ENCODE measurements around the gene NDUFV2. TPM values are rescaled to one million over a fixed set of nuclear protein-coding genes. Genes with fewer than 3 reads are reported as not detected.
"Not testable (repeated sequence)": the region's sequence is repeated elsewhere in the genome, so short reads cannot be mapped to it uniquely, and the experiment has no call there.

The NDUFV2 gene
- polyA plus RNA-seq, 1 donor from 2014 or later = 144 TPM

- Mint-ChIP-seq H3K4me1 (peaks cover 45 to 55% (median 47%) of the 10 kb centered on the region in 3 donors), H3K4me3 (peak overlapping the region in 1 of 4 donors; percentile 37), H3K27ac (peak overlapping the region; percentile 10 to 80 (median 67)), H3K36me3 (peaks cover 15% of the 10 kb centered on the region)
- H3K27me3 Mint-ChIP-seq, H3K9me3 Mint-ChIP-seq: not testable (repeated sequence)
Observed at GRCh38 chr18:9171919-9172318, 69.4 kb downstream of the NDUFV2 start.

DNA sequence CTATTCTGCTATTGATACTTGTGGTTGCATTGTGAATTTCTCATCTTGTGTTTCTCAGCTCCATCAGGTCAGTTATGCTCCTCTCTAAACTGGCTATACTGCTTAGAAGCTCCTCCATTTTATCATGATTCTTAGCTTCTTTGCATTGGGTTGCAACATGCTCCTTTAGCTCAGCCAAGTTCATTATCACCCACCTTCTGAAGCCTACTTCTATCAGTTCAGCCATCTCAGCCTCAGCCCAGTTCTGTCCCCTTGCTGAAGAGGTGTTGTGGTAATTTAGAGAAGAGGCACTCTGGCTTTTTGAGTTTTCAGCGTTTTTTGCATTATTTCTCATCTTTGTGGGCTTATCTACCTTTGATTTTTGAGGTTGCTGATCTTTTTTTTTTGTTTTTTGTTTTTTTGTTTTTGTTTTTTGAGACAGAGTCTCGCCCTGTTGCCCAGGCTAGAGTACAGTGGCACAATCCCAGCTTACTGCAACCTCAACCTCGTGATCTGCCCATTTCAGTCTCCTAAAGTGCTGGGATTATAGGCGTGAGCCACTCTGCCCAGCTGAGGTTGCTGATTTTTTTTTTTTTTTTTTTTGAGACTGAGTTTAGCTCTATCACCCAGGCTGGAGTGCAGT lies 70.1 kb downstream of the NDUFV2 start:
- peaks cover 15% of the 10 kb centered on the region for H3K36me3 Mint-ChIP-seq
- peak overlapping the region in 3 of 4 donors; percentile 0 to 72 (median 37) for H3K4me3 Mint-ChIP-seq
- peaks cover 0 to 3% (median 0%) of the 10 kb centered on the region in 3 donors for H3K9me3 Mint-ChIP-seq
- peaks cover 44 to 57% (median 46%) of the 10 kb centered on the region in 3 donors for H3K4me1 Mint-ChIP-seq
- no peaks in the 10 kb centered on the region for H3K27me3 Mint-ChIP-seq
- H3K27ac Mint-ChIP-seq = peak overlapping the region; percentile 10 to 80 (median 67)

- H3K4me1 Mint-ChIP-seq = peaks cover 49 to 56% (median 50%) of the 10 kb centered on the region in 3 donors
- H3K4me3 Mint-ChIP-seq = peak overlapping the region in 1 of 4 donors; percentile 76
- H3K27me3 Mint-ChIP-seq = no peaks in the 10 kb centered on the region
- peaks cover 0 to 3% (median 0%) of the 10 kb centered on the region in 3 donors for H3K9me3 Mint-ChIP-seq
- H3K27ac Mint-ChIP-seq = peak overlapping the region in 1 of 3 donors; percentile 31
- H3K36me3 Mint-ChIP-seq = peaks cover 18% of the 10 kb centered on the region
Observed at GRCh38 chr18:9173770-9174233, 71.3 kb downstream of the NDUFV2 start.

GRCh38 chr18:9174302-9174701 lies 71.8 kb downstream of the NDUFV2 start:
- H3K27ac Mint-ChIP-seq = peak overlapping the region in 1 of 3 donors; percentile 58
- peaks cover 17% of the 10 kb centered on the region for H3K36me3 Mint-ChIP-seq
- no peaks in the 10 kb centered on the region for H3K27me3 Mint-ChIP-seq
- H3K4me1 Mint-ChIP-seq = peaks cover 48 to 54% (median 50%) of the 10 kb centered on the region in 3 donors
- H3K9me3 Mint-ChIP-seq = peaks cover 0 to 4% (median 0%) of the 10 kb centered on the region in 3 donors
- peak overlapping the region in 1 of 4 donors; percentile 75 for H3K4me3 Mint-ChIP-seq

DNA sequence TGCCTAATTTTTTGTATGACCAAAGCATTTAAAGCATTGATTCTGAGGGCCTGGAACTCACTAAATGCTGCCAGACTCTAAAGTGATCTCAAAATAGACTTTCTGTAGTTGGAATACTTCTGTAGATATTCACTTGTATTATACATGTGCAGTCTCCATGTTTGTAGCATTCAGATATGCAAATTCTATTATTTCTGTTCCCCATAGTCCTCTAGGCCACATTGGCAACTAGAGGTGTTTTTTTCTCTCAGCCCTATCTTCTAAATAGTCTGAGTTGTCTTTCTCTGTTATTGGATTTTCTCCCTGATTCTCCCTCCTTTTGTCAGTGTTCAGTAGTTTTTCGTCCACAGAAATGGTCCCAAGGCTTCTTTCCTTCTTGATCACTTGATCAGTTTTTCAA lies 72.6 kb downstream of the NDUFV2 start:
- H3K4me3 Mint-ChIP-seq = peak overlapping the region in 1 of 4 donors; percentile 46
- peak overlapping the region in 2 of 3 donors; percentile 63 to 78 for H3K27ac Mint-ChIP-seq
- peaks cover 0 to 4% (median 0%) of the 10 kb centered on the region in 3 donors for H3K9me3 Mint-ChIP-seq
- no peaks in the 10 kb centered on the region for H3K27me3 Mint-ChIP-seq
- peaks cover 14% of the 10 kb centered on the region for H3K36me3 Mint-ChIP-seq
- H3K4me1 Mint-ChIP-seq = peaks cover 50 to 53% (median 51%) of the 10 kb centered on the region in 3 donors

GRCh38 chr18:9177031-9177430 lies 74.5 kb downstream of the NDUFV2 start:
- no peak overlapping the region for H3K27ac Mint-ChIP-seq
- H3K9me3 Mint-ChIP-seq = peaks cover 0 to 2% (median 0%) of the 10 kb centered on the region in 3 donors
- H3K4me3 Mint-ChIP-seq = no peak overlapping the region
- no peaks in the 10 kb centered on the region for H3K27me3 Mint-ChIP-seq
- H3K36me3 Mint-ChIP-seq = peaks cover 11% of the 10 kb centered on the region
- peaks cover 51 to 55% (median 53%) of the 10 kb centered on the region in 3 donors for H3K4me1 Mint-ChIP-seq

- Mint-ChIP-seq H3K4me3 (no peak overlapping the region), H3K27me3 (no peaks in the 10 kb centered on the region), H3K4me1 (peaks cover 49 to 52% (median 50%) of the 10 kb centered on the region in 3 donors)
Observed at GRCh38 chr18:9177466-9177865, 75.0 kb downstream of the NDUFV2 start.

DNA sequence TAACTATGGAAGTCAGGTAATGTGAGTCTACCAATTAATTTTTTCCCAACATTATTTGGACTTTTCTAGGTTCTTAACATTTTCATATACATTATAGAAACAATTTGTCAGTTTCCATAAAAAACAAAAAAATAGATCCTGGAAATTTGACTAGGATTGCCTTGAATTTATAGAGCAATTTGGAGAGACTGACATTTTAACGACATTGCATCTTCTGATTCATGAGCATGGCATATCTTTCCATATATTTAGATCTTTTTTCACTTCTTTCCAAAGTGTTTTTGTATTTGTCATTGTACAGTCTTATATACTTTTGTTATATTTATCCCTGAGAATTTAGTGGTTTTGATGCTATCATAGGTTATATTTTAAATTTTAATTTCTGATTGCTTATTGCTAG lies 76.1 kb downstream of the NDUFV2 start:
- Mint-ChIP-seq H3K36me3 (peaks cover 11% of the 10 kb centered on the region), H3K27ac (no peak overlapping the region), H3K4me1 (peaks cover 52 to 57% (median 57%) of the 10 kb centered on the region in 3 donors), H3K9me3 (peaks cover 0 to 2% (median 0%) of the 10 kb centered on the region in 3 donors), H3K4me3 (no peak overlapping the region), H3K27me3 (no peaks in the 10 kb centered on the region)

More at GRCh38 chr18:9177466-9177865, 75.0 kb downstream of the NDUFV2 start:
- Mint-ChIP-seq H3K36me3 (peaks cover 10% of the 10 kb centered on the region), H3K9me3 (peaks cover 0 to 2% (median 0%) of the 10 kb centered on the region in 3 donors), H3K27ac (no peak overlapping the region)

GRCh38 chr18:9181275-9181674 lies 78.8 kb downstream of the NDUFV2 start:
- peak overlapping the region in 2 of 3 donors; percentile 5 to 61 for H3K27ac Mint-ChIP-seq
- H3K27me3 Mint-ChIP-seq = no peaks in the 10 kb centered on the region
- H3K9me3 Mint-ChIP-seq = peaks cover 0 to 2% (median 0%) of the 10 kb centered on the region in 3 donors
- peaks cover 53 to 64% (median 64%) of the 10 kb centered on the region in 3 donors for H3K4me1 Mint-ChIP-seq
- peaks cover 15% of the 10 kb centered on the region for H3K36me3 Mint-ChIP-seq
- H3K4me3 Mint-ChIP-seq = peak overlapping the region in 1 of 4 donors; percentile 49

DNA sequence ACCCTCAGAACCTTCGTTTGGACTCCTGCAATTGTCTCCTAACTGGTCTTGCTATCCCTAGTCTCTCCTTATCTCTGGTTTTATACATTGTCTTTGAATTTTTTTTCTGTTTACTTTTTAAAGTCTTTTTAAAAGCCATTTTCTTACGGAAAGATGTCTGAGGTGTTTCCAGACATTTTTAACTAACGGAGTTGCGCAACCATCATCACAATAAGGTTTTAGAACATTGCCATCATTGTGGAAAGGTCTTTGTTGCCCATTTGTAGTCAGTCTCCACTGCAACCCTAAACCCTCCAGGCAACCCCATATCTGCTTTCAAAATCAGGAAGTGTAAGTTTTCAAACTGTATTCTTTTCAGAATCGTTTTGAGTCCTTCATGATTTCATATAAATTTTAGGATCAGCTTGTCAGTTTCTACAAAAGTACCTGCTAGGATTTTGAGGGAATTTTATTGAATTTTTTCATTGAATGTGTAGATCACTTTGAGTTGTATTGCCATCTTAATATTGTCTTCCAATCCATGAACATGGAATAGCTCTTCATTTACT lies 80.4 kb downstream of the NDUFV2 start:
- H3K4me3 Mint-ChIP-seq = peak overlapping the region in 1 of 4 donors; percentile 47
- H3K27ac Mint-ChIP-seq = peak overlapping the region in 2 of 3 donors; percentile 60 to 72
- H3K36me3 Mint-ChIP-seq = peaks cover 15% of the 10 kb centered on the region
- H3K27me3 Mint-ChIP-seq = no peaks in the 10 kb centered on the region
- peaks cover 49 to 62% (median 58%) of the 10 kb centered on the region in 3 donors for H3K4me1 Mint-ChIP-seq
- H3K9me3 Mint-ChIP-seq = peaks cover 0 to 2% (median 0%) of the 10 kb centered on the region in 3 donors

Other genes starting within 250 kb of the NDUFV2 start
- gene ANKRD12, start 34.1 kb downstream of the NDUFV2 start, polyA plus RNA-seq = 87.3 TPM
- gene TWSG1, start 232.1 kb downstream of the NDUFV2 start, polyA plus RNA-seq = 2.9 TPM

Data from IgD-negative memory B cell (primary cell).